GM12874 (cell line): Measurements from ENCODE around the gene SYCE3.

Experiments
- CTCF ChIP-seq: IDR thresholded peaks from 2 replicates; pipeline ENCODE4 v1.5.1; 2011; ENCODE audit warnings: low read depth, mild to moderate bottlenecking, control low read depth, low read length, moderate library complexity; ENCODE audit not compliant: insufficient read depth

The SYCE3 gene

GRCh38 chr22:50607659-50608020 lies 44.9 kb upstream of the SYCE3 start:
- no peak for TF ChIP-seq CTCF

- no peak for TF ChIP-seq CTCF
These were observed 44.4 kb upstream of the SYCE3 start for GRCh38 chr22:50606946-50607658.

DNA sequence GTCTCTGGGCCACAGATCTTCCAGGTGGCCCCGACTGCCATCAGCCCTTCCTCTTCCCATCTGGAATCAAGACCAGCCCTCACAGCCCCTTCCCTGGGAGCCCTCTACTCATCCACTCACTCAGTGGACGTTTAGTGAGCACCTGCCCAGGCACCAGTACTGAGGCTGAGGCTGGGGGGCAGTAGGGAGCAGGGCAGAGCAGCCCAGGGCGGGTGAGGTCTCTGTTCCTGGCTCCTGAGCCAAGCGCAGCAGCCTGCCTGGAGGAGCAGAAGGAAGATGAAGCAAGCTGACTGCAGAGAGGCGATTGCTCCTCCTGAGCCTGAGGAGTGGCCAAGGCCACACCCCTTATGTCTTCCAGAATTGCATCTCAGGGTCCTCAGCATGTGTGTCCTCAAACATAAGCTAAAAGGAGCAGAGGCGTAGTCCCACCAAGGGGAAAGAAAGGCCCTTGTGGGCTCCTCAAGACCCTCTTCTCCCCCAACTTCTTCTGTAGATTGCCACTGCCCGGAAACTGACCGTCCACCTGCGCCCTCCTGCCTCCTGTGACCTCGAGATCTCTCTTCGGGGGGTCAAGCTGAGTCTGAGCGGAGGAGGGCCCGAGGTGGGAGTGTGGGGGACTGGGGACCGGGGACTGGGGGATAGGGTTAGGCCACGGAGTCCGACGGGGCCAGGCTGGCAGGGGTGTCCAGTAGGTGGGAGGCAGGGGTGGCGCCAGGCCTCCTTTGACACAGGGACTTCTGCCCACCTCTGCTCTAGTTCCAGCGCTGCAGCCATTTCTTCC lies 43.6 kb upstream of the SYCE3 start:
- TF ChIP-seq CTCF, result peak; percentile 41

DNA sequence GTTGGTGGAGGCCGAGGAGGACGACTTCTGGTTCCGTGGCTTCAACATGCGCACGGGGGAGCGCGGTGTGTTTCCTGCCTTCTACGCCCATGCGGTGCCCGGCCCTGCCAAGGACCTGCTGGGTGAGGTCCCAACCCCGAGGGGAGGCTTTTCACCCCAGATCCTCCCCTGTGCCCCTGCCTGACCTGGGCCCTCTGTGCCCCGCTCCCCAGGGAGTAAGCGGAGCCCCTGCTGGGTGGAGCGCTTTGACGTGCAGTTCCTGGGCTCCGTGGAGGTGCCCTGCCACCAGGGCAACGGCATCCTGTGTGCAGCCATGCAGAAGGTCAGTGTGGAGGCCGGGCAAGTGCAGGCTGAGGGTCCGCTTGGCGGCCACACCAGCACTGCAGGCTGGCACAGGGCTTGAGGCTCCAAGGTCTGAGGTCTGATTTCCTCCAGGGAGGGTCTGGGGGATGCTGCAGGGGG lies 42.9 kb upstream of the SYCE3 start:
- TF ChIP-seq CTCF, result no peak

GRCh38 chr22:50605002-50605612 lies 42.4 kb upstream of the SYCE3 start:
- no peak for TF ChIP-seq CTCF

DNA sequence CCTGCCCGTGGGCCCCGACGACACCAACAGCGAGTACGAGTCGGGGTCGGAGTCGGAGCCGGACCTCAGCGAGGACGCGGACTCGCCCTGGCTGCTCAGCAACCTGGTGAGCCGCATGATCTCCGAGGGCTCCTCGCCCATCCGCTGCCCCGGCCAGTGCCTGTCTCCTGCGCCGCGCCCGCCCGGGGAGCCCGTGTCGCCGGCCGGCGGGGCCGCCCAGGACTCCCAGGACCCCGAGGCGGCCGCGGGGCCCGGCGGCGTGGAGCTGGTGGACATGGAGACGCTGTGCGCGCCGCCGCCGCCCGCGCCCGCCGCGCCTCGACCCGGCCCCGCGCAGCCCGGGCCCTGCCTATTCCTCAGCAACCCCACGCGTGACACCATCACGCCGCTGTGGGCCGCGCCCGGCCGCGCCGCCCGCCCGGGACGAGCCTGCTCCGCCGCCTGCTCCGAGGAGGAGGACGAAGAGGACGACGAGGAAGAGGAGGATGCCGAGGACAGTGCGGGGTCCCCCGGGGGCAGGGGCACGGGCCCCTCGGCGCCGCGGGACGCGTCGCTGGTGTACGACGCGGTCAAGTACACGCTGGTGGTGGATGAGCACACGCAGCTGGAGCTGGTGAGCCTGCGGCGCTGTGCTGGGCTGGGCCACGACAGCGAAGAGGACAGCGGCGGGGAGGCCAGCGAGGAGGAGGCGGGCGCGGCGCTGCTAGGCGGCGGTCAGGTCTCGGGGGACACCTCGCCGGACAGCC lies 41.7 kb upstream of the SYCE3 start:
- TF ChIP-seq CTCF, result no peak
